Parathyroid adenoma (tissue), 2 donors: ENCODE measurements around the gene ACTL8.

Source experiments
- H2AFZ ChIP-seq: fragments of 300-600 bp; sonication (generic); one replicate; pipeline ENCODE4 v1.7.0; 2017; ENCODE audit warnings: antibody characterized with exemption, mild to moderate bottlenecking
- H3K27ac ChIP-seq: fragments of 300-600 bp; sonication (generic); one replicate; pipeline ENCODE4 v1.7.0; 2017
- H3K27me3 ChIP-seq: fragments of 300-600 bp; sonication (generic); one replicate; pipeline ENCODE4 v1.7.0; 2017; ENCODE audit warnings: low read length; ENCODE audit not compliant: control insufficient read depth, insufficient read depth
- H3K36me3 ChIP-seq: fragments of 300-600 bp; sonication (generic); one replicate; pipeline ENCODE4 v1.7.0; 2017; ENCODE audit warnings: low read length; ENCODE audit not compliant: control insufficient read depth, insufficient read depth
- H3K4me1 ChIP-seq: fragments of 300-600 bp; sonication (generic); one replicate; pipeline ENCODE4 v1.7.0; 2017; ENCODE audit warnings: control low read depth
- H3K4me2 ChIP-seq: fragments of 300-600 bp; sonication (generic); one replicate; pipeline ENCODE4 v1.7.0; 2017; ENCODE audit warnings: low read length
- H3K4me3 ChIP-seq: fragments of 300-600 bp; sonication (generic); one replicate; pipeline ENCODE4 v1.7.0; 2017; ENCODE audit warnings: low read depth, low read length
- H3K79me2 ChIP-seq: fragments of 300-600 bp; sonication (generic); one replicate; pipeline ENCODE4 v1.7.0; 2017; ENCODE audit warnings: control low read depth
- H3K9ac ChIP-seq: fragments of 300-600 bp; sonication (generic); one replicate; pipeline ENCODE4 v1.7.0; 2017; ENCODE audit warnings: mild to moderate bottlenecking
- H3K9me3 ChIP-seq: fragments of 300-600 bp; sonication (generic); one replicate; pipeline ENCODE4 v1.7.0; 2017; ENCODE audit warnings: low read length; ENCODE audit not compliant: control insufficient read depth
- TF ChIP-seq, protein P1 (sequence below): fragments of 300-600 bp; sonication (generic); IDR thresholded peaks from one replicate; pipeline ENCODE4 v1.7.0; 2017; ENCODE audit warnings: antibody characterized with exemption, mild to moderate bottlenecking
- donor health status: primary hyperparathyroidism.

ACTL8 gene

DNA sequence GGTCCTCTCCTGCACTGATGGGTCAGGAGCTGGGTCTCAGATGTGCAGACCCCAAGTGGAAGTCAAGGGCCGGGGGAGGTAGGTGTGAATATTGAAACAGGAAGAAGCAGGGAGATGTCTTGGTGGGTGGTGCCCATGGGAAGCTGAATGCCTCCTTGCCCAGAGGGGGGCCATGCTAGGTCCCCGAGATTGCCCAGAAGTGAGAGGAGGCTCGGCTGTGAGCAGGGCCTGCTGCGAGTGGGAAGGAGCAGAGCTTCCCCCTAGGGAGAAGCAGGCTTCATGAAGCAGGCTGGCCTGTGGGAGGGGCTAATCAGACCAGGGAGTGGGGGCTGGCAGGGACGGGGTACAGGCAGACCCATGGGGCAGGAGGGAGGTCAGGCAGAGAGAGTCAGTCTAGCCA, 87.6 kb downstream of the ACTL8 start:
- no peaks in the 10 kb centered on the region for H3K79me2 ChIP-seq
- no peak overlapping the region for H3K27ac ChIP-seq
- no peak overlapping the region for H3K4me2 ChIP-seq
- H3K36me3 ChIP-seq = no peaks in the 10 kb centered on the region
- no peaks in the 10 kb centered on the region for H3K9me3 ChIP-seq
- no peak overlapping the region for H3K9ac ChIP-seq
- TF ChIP-seq, protein P1, sequence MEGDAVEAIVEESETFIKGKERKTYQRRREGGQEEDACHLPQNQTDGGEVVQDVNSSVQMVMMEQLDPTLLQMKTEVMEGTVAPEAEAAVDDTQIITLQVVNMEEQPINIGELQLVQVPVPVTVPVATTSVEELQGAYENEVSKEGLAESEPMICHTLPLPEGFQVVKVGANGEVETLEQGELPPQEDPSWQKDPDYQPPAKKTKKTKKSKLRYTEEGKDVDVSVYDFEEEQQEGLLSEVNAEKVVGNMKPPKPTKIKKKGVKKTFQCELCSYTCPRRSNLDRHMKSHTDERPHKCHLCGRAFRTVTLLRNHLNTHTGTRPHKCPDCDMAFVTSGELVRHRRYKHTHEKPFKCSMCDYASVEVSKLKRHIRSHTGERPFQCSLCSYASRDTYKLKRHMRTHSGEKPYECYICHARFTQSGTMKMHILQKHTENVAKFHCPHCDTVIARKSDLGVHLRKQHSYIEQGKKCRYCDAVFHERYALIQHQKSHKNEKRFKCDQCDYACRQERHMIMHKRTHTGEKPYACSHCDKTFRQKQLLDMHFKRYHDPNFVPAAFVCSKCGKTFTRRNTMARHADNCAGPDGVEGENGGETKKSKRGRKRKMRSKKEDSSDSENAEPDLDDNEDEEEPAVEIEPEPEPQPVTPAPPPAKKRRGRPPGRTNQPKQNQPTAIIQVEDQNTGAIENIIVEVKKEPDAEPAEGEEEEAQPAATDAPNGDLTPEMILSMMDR = no peak
- no peaks in the 10 kb centered on the region for H3K27me3 ChIP-seq
- no peak overlapping the region for H2AFZ ChIP-seq
- no peak overlapping the region for H3K4me3 ChIP-seq
- no peaks in the 10 kb centered on the region for H3K4me1 ChIP-seq

DNA sequence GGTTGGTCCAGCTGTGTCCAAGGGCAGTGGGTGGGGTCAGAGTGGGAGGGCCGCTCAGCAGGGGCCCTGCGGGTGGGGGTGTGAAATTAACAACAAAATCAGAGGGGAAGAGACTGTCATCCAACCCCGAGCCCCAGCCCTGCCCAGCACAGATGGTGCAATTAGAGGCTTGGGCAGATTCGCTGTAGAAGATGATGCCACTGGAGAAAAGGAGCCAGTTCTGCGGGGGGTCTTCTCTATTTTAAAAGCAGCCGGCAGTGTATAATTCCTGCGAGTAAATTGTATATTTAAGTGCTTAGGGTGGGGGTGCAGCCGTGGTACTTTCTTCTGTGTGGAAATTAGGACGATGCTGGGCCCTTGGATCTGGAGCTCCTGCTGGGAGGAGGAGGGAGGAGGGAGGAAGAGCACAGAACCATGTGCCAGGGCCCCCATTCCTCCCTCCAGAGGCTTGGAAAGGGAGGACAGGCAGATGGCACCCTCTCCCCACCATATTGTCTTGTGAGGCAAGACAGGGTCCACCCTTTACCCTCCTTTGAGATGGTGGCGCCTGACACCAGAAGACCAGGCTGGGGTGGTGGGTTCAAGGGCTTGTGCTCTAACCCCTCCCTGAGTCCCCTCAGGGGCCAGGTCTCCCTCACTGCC, 89.2 kb downstream of the ACTL8 start:
- no peak overlapping the region for H2AFZ ChIP-seq
- H3K27me3 ChIP-seq = no peaks in the 10 kb centered on the region
- H3K79me2 ChIP-seq = no peaks in the 10 kb centered on the region
- H3K27ac ChIP-seq = no peak overlapping the region
- H3K4me2 ChIP-seq = no peak overlapping the region
- H3K9me3 ChIP-seq = no peaks in the 10 kb centered on the region
- no peak overlapping the region for H3K9ac ChIP-seq
- H3K4me1 ChIP-seq = no peaks in the 10 kb centered on the region
- TF ChIP-seq, protein P1 = no peak
- H3K4me3 ChIP-seq = no peak overlapping the region
- H3K36me3 ChIP-seq = no peaks in the 10 kb centered on the region

DNA sequence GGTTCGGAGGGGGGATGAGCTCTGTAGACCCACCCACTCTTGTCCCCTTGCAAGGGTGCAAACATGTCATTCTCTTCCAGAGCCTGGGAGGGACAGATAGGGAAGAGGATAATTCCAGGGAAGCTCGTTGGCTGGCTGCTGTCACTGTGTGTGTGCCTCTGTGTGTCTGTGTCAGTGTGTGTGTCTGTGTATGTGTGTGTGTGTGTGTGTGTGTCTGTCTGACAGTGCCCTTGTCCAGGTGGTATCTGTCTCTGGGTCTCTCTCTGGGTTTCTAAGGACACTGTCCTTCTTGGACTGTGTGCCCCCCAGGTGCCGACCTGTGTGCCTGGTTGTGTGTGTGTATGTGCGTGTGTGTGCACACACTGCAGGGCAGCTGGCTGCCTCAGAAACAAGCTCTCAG, 90.5 kb downstream of the ACTL8 start:
- Histone ChIP-seq H3K9me3 (no peaks in the 10 kb centered on the region), H3K27ac (no peak overlapping the region), H3K4me1 (no peaks in the 10 kb centered on the region), H3K27me3 (no peaks in the 10 kb centered on the region), H3K79me2 (no peaks in the 10 kb centered on the region), H3K9ac (no peak overlapping the region), H3K4me2 (no peak overlapping the region), H2AFZ (no peak overlapping the region), H3K36me3 (no peaks in the 10 kb centered on the region), H3K4me3 (no peak overlapping the region)
- TF ChIP-seq, protein P1 = no peak

DNA sequence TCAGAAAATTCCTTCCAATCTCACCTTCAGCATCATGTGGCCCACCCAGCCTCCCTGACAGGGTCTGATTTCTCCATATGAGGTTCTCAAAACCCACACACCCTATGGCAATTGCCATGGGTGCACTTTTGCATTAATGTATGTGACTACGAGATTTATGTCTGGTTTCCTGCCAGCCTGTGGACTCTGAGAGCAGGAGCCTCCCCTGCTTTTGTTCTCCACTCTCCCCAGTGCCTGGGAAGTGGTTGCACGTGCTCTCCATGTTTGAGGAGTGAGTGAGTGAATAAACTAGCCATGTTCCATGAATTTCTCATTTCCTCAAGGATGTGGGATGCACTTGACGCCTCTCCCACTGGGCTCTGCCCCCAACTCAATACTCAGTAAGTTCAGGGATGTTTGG, 91.2 kb downstream of the ACTL8 start:
- Histone ChIP-seq H3K27me3 (no peaks in the 10 kb centered on the region), H3K27ac (no peak overlapping the region), H3K79me2 (no peaks in the 10 kb centered on the region), H2AFZ (no peak overlapping the region), H3K9me3 (no peaks in the 10 kb centered on the region), H3K4me2 (no peak overlapping the region), H3K4me3 (no peak overlapping the region), H3K36me3 (no peaks in the 10 kb centered on the region), H3K4me1 (no peaks in the 10 kb centered on the region), H3K9ac (no peak overlapping the region)
- TF ChIP-seq, protein P1 = no peak

DNA sequence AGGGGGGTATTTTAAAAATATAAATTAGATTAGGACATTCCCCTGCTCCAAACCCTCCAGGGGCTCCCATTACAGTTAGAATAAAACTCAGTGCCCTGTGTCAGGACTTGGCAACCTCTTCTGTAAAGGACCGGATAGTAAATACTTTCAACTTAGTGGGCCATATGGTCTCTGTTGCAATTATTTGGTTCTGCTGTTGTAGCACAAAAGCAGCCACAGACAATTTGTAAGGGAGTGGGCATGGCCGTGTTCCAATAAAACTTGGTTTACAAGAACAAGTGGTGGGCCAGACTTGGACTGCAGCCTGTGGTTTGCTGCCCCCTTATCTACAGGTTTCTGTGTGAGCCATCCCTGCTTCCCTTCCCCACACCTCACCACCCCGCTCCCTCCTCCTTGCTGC, 92.0 kb downstream of the ACTL8 start:
- Histone ChIP-seq H3K27ac (no peak overlapping the region), H3K4me1 (no peaks in the 10 kb centered on the region), H3K4me2 (no peak overlapping the region), H3K9ac (no peak overlapping the region), H3K79me2 (no peaks in the 10 kb centered on the region), H3K36me3 (no peaks in the 10 kb centered on the region), H2AFZ (no peak overlapping the region), H3K4me3 (no peak overlapping the region), H3K9me3 (no peaks in the 10 kb centered on the region), H3K27me3 (no peaks in the 10 kb centered on the region)
- TF ChIP-seq, protein P1 = no peak
